Measurements from ENCODE around the gene GLRX3.

GLRX3 gene

GRCh38 chr10:130137659-130138478 lies 1.7 kb downstream of the GLRX3 start:
- no peak for DNase-seq (ENCODE audit: low read depth in 2 of 2, low spot score in 1 of 2)

GRCh38 chr10:130138479-130138866 lies 2.3 kb downstream of the GLRX3 start:
- DNase-seq (ENCODE audit: low read depth in 2 of 2, low spot score in 1 of 2): no peak

GRCh38 chr10:130140425-130140824 lies 4.2 kb downstream of the GLRX3 start:
- no peak for DNase-seq (ENCODE audit: low read depth in 2 of 2, low spot score in 1 of 2)

- DNase-seq (ENCODE audit: low read depth in 2 of 2, low spot score in 1 of 2): no peak
Observed at GRCh38 chr10:130141038-130141437, 4.8 kb downstream of the GLRX3 start.

- no peak for DNase-seq (ENCODE audit: low read depth in 2 of 2, low spot score in 1 of 2)
Observed at GRCh38 chr10:130141460-130141859, 5.3 kb downstream of the GLRX3 start.

GRCh38 chr10:130141878-130142277 lies 5.7 kb downstream of the GLRX3 start:
- DNase-seq (ENCODE audit: low read depth in 2 of 2, low spot score in 1 of 2): no peak

- no peak for DNase-seq (ENCODE audit: low read depth in 2 of 2, low spot score in 1 of 2)
Observed at GRCh38 chr10:130146042-130146441, 9.9 kb downstream of the GLRX3 start.

- no peak for DNase-seq (ENCODE audit: low read depth in 2 of 2, low spot score in 1 of 2)
Observed at GRCh38 chr10:130159192-130159794, 23.1 kb downstream of the GLRX3 start.

GRCh38 chr10:130160775-130161174 lies 24.6 kb downstream of the GLRX3 start:
- DNase-seq (ENCODE audit: low read depth in 2 of 2, low spot score in 1 of 2): no peak

- no peak for DNase-seq (ENCODE audit: low read depth in 2 of 2, low spot score in 1 of 2)
Observed at GRCh38 chr10:130161331-130161730, 25.1 kb downstream of the GLRX3 start.

GRCh38 chr10:130167193-130167592 lies 31.0 kb downstream of the GLRX3 start:
- no peak for DNase-seq (ENCODE audit: low read depth in 2 of 2, low spot score in 1 of 2)

- no peak for DNase-seq (ENCODE audit: low read depth in 2 of 2, low spot score in 1 of 2)
Observed at GRCh38 chr10:130167707-130168106, 31.5 kb downstream of the GLRX3 start.

- no peak for DNase-seq (ENCODE audit: low read depth in 2 of 2, low spot score in 1 of 2)
Observed at GRCh38 chr10:130169136-130169859, 33.1 kb downstream of the GLRX3 start.

- DNase-seq (ENCODE audit: low read depth in 2 of 2, low spot score in 1 of 2): no peak
Observed at GRCh38 chr10:130171196-130171595, 35.0 kb downstream of the GLRX3 start.

- DNase-seq (ENCODE audit: low read depth in 2 of 2, low spot score in 1 of 2): no peak
Observed at GRCh38 chr10:130174328-130174727, 38.1 kb downstream of the GLRX3 start.

- no peak for DNase-seq (ENCODE audit: low read depth in 2 of 2, low spot score in 1 of 2)
Observed at GRCh38 chr10:130175074-130175473, 38.9 kb downstream of the GLRX3 start.

GRCh38 chr10:130177250-130177649 lies 41.1 kb downstream of the GLRX3 start:
- no peak for DNase-seq (ENCODE audit: low read depth in 2 of 2, low spot score in 1 of 2)

- no peak for DNase-seq (ENCODE audit: low read depth in 2 of 2, low spot score in 1 of 2)
Observed at GRCh38 chr10:130179640-130180039, 43.4 kb downstream of the GLRX3 start.

- DNase-seq (ENCODE audit: low read depth in 2 of 2, low spot score in 1 of 2): no peak
Observed at GRCh38 chr10:130180416-130180815, 44.2 kb downstream of the GLRX3 start.

- DNase-seq (ENCODE audit: low read depth in 2 of 2, low spot score in 1 of 2): no peak
Observed at GRCh38 chr10:130181858-130182257, 45.7 kb downstream of the GLRX3 start.

GRCh38 chr10:130185591-130185990 lies 49.4 kb downstream of the GLRX3 start:
- no peak for DNase-seq (ENCODE audit: low read depth in 2 of 2, low spot score in 1 of 2)

Data from stimulated activated CD8-positive, alpha-beta memory T cell treated with anti-CD3 and anti-CD28 coated beads, Interleukin-4, amount 100 ng/mL, for 1 hour (primary cell).